ENCODE measurements around the gene CDS1. TPM values are rescaled to one million over a fixed set of nuclear protein-coding genes. Genes with fewer than 3 reads are reported as not detected.

CDS1 gene
- total RNA-seq, 4 donors from 2014 or later, result 0.69 to 1.7 (median 1.1) TPM; not detected in 1

GRCh38 chr4:84699001-84699671 lies 116.2 kb downstream of the CDS1 start:
- DNase-seq (ENCODE audit: low spot score) (no peak), ATAC-seq (ENCODE audit: low FRiP score) (no peak)
- TF ChIP-seq, protein P1, sequence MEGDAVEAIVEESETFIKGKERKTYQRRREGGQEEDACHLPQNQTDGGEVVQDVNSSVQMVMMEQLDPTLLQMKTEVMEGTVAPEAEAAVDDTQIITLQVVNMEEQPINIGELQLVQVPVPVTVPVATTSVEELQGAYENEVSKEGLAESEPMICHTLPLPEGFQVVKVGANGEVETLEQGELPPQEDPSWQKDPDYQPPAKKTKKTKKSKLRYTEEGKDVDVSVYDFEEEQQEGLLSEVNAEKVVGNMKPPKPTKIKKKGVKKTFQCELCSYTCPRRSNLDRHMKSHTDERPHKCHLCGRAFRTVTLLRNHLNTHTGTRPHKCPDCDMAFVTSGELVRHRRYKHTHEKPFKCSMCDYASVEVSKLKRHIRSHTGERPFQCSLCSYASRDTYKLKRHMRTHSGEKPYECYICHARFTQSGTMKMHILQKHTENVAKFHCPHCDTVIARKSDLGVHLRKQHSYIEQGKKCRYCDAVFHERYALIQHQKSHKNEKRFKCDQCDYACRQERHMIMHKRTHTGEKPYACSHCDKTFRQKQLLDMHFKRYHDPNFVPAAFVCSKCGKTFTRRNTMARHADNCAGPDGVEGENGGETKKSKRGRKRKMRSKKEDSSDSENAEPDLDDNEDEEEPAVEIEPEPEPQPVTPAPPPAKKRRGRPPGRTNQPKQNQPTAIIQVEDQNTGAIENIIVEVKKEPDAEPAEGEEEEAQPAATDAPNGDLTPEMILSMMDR (IDR thresholded peaks at IDR 0.05), result no peak

Small RNAs within 50 kb of the gene (small RNA-seq; reads per million reads assigned to genes)
- gene RN7SL552P (not detected), gene RPL3P13 (not detected)

Other genes with a start within 250 kb of the CDS1 start
- gene NKX6-1, start 83.8 kb upstream of the CDS1 start, total RNA-seq, result under 1 TPM in 1 of 4 donors, not detected in 3; 0.47 TPM

Data from omental fat pad (tissue), 4 donors.